GM12878 (cell line): Measurements from ENCODE around the gene SLMAP. TPM values are rescaled to one million over a fixed set of nuclear protein-coding genes. Genes with fewer than 3 reads are reported as not detected.
A peak's percentile ranks its signal among the peaks of the same experiment; 100 is the strongest.

ENCODE experiments used
- ATAC-seq: fragments of 200-7000 bp; cut with Tn5 transposase; 3 replicates; pipeline ENCODE4 v1.9.1; 2020; ENCODE audit warnings: mild to moderate bottlenecking, moderate library complexity
- BruUV-seq: library from RNA; stranded (reverse); fragments of 400-500 nt; replicated peaks from 2 replicates; lab custom pipeline; 2021; lab: Mats Ljungman, UMichigan
- CTCF ChIA-PET: fragments of 300-600 bp; sonication (Branson Sonifier 250); formaldehyde crosslinking; extraction: SDS; loops from one replicate; lab custom pipeline; 2021; ENCODE audit warnings: inconsistent platforms; lab: Yijun Ruan, JAX
- POLR2A ChIA-PET: fragments of 350-600 bp; formaldehyde crosslinking; extraction: SDS; loops from one replicate; lab custom pipeline; 2021; ENCODE audit warnings: inconsistent platforms; lab: Charles Lee
- RAD21 ChIA-PET: fragments of 300-600 bp; sonication (Branson Sonifier 250); formaldehyde crosslinking; loops from one replicate; lab custom pipeline; 2023; ENCODE audit warnings: antibody characterized with exemption; ENCODE audit not compliant: unreplicated experiment; lab: Charles Lee
- SMC1A ChIA-PET: fragments of 300-600 bp; sonication (Branson Sonifier 250); formaldehyde crosslinking; loops from one replicate; lab custom pipeline; 2023; ENCODE audit not compliant: unreplicated experiment, uncharacterized antibody; lab: Charles Lee
- DNase-seq: peaks from one replicate; pipeline ENCODE4 v3.0.0-alpha.2; 2011; ENCODE audit warnings: low read depth, low spot score
- FAIRE-seq: peaks from 3 replicates; lab custom pipeline; 2011; peaks lifted over from hg19 to GRCh38; lab: Jason Lieb, UNC
- H2AFZ ChIP-seq: 2 replicates; pipeline ENCODE4 v1.6.0; 2011; ENCODE audit warnings: low read depth, low read length, control low read depth; ENCODE audit not compliant: control insufficient read depth
- H3K27ac ChIP-seq: 2 replicates; pipeline ENCODE4 v1.5.1; 2011; ENCODE audit warnings: control low read depth; ENCODE audit not compliant: control insufficient read depth, insufficient read depth
- H3K27me3 ChIP-seq, 2 experiments: replicated peaks in 1 of 2; 2 replicates each; pipeline versions ENCODE4 v1.6.0 to v1.6.1; 2011; ENCODE audit warnings: low read length in 1 of 2; ENCODE audit not compliant: control insufficient read depth in 2 of 2, insufficient read depth in 2 of 2
- H3K36me3 ChIP-seq, 2 experiments: 2 replicates each; pipeline ENCODE4 v1.5.1; 2011; ENCODE audit warnings: low read length in 1 of 2; ENCODE audit not compliant: control insufficient read depth in 2 of 2, insufficient read depth in 2 of 2
- H3K4me1 ChIP-seq: 2 replicates; pipeline ENCODE4 v1.6.1; 2011; ENCODE audit warnings: mild to moderate bottlenecking, low read length, moderate library complexity, mixed read lengths; ENCODE audit not compliant: control insufficient read depth, insufficient read depth
- H3K4me2 ChIP-seq: 2 replicates; pipeline ENCODE4 v1.6.0; 2011; ENCODE audit warnings: control low read depth; ENCODE audit not compliant: control insufficient read depth, insufficient read depth
- H3K4me3 ChIP-seq: fragments of 200-600 bp; sonication (generic); 2 replicates; pipeline ENCODE4 v1.5.1; 2016
- H3K79me2 ChIP-seq: 2 replicates; pipeline ENCODE4 v1.6.0; 2011; ENCODE audit warnings: low read length; ENCODE audit not compliant: control insufficient read depth, insufficient read depth
- H3K9ac ChIP-seq: 2 replicates; pipeline ENCODE4 v1.8.0; 2011; ENCODE audit warnings: low read length, control low read depth, mixed read lengths; ENCODE audit not compliant: control insufficient read depth, insufficient read depth
- H3K9me3 ChIP-seq: replicated peaks from 3 replicates; pipeline ENCODE4 v1.5.1; 2011; ENCODE audit warnings: mild to moderate bottlenecking, low read length; ENCODE audit not compliant: control insufficient read depth, insufficient read depth
- H4K20me1 ChIP-seq: 2 replicates; pipeline ENCODE4 v1.6.0; 2011; ENCODE audit not compliant: control insufficient read depth, insufficient read depth
- MEF2A ChIP-seq: IDR thresholded peaks from 2 replicates; pipeline ENCODE4 v1.6.1; 2011; ENCODE audit warnings: low read depth, mild to moderate bottlenecking, low read length, moderate library complexity; ENCODE audit not compliant: insufficient read depth
- NR2C1 ChIP-seq: fragments of 450-650 bp; IDR thresholded peaks from 2 replicates; pipeline ENCODE4 v1.6.1; 2017; ENCODE audit warnings: antibody characterized with exemption, mild to moderate bottlenecking, moderate library complexity
- NR2F1 ChIP-seq: fragments of 450-650 bp; conservative IDR thresholded peaks from 2 replicates; pipeline ENCODE4 v1.6.1; 2017; ENCODE audit warnings: mild to moderate bottlenecking
- RAD21 ChIP-seq: IDR thresholded peaks from 2 replicates; pipeline ENCODE4 v1.6.1; 2011; ENCODE audit warnings: mild to moderate bottlenecking, low read depth, low read length, moderate library complexity; ENCODE audit not compliant: insufficient read depth
- SMC3 ChIP-seq: IDR thresholded peaks from 2 replicates; pipeline ENCODE4 v1.6.1; 2011; ENCODE audit warnings: low read length, improper control_type of control experiment, borderline replicate concordance
- WGBS: methylation state at CpG from one replicate; pipeline ENCODE4 v1.1.6; 2016; ENCODE audit warnings: low lambda C conversion rate; ENCODE audit not compliant: insufficient replicate concordance, insufficient coverage; ENCODE audit errors: missing lambda C conversion rate; 5-methylcytosine and 5-hydroxymethylcytosine counted together
- in situ Hi-C: fragments of 300-500 bp; cut with MboI; formaldehyde crosslinking; loops from 9 replicates; pipeline ENCODE4 v1.14.3; 2018; ENCODE audit warnings: mixed read lengths
- intact Hi-C: fragments of 100-400 bp; cut with micrococcal nuclease; formaldehyde crosslinking; loops from one replicate; pipeline ENCODE4 v1.14.2; 2022; ENCODE audit not compliant: unreplicated experiment
- polyA plus RNA-seq, 11 experiments: library from polyadenylated mRNA; depleted of rRNA in 4 of 11; unstranded in 6 of 11; stranded (reverse) in 5 of 11; fragments of >200 nt; fragmentation: Nextera tagmentation in 4 of 11; fragmentation: Illumina TruSeq in 1 of 11; extraction: Ambion mirVana in 4 of 11; extraction: Trizol in 1 of 11; gene quantifications; 1 replicate in 1 of 11; 2 replicates in 10 of 11; pipeline versions ENCODE4 v1.2.1 to v1.2.3, GENCODE V29; 2011 to 2016; ENCODE audit warnings: inconsistent platforms in 2 of 11, missing spikeins in 2 of 11, low read depth in 1 of 11
- total RNA-seq, 4 experiments: library from RNA; depleted of rRNA in 3 of 4; stranded (reverse); fragments of >200 nt in 3 of 4; fragmentation: Illumina TruSeq in 1 of 4; extraction: Trizol in 1 of 4; gene quantifications; 2 replicates each; pipeline versions ENCODE4 v1.2.1 to v1.2.3, GENCODE V29; 2013 to 2021
- TF ChIP-seq, protein P1 (sequence below): IDR thresholded peaks from 2 replicates; pipeline ENCODE4 v1.6.1; 2012; ENCODE audit warnings: improper control_type of control experiment, low read depth, low read length; ENCODE audit not compliant: insufficient replicate concordance
- TF ChIP-seq, protein P2 (sequence below), 3 experiments: IDR thresholded peaks in 2 of 3; conservative IDR thresholded peaks in 1 of 3; 2 replicates each; pipeline ENCODE4 v1.5.1; 2011; ENCODE audit warnings: low read depth in 3 of 3, low read length in 3 of 3, mild to moderate bottlenecking in 3 of 3, control low read depth in 2 of 3, moderate library complexity in 2 of 3, inconsistent platforms in 1 of 3, mixed read lengths in 1 of 3; ENCODE audit not compliant: control insufficient read depth in 2 of 3, insufficient read depth in 1 of 3; ENCODE audit errors: extremely low read depth in 1 of 3

The SLMAP gene
- total and polyA plus RNA-seq, 10 of the 15 experiments (the other 5 are each of a cell fraction or from before 2014, with no cell fraction given), result 8.3 to 43.8 (median 26.4) TPM

DNA sequence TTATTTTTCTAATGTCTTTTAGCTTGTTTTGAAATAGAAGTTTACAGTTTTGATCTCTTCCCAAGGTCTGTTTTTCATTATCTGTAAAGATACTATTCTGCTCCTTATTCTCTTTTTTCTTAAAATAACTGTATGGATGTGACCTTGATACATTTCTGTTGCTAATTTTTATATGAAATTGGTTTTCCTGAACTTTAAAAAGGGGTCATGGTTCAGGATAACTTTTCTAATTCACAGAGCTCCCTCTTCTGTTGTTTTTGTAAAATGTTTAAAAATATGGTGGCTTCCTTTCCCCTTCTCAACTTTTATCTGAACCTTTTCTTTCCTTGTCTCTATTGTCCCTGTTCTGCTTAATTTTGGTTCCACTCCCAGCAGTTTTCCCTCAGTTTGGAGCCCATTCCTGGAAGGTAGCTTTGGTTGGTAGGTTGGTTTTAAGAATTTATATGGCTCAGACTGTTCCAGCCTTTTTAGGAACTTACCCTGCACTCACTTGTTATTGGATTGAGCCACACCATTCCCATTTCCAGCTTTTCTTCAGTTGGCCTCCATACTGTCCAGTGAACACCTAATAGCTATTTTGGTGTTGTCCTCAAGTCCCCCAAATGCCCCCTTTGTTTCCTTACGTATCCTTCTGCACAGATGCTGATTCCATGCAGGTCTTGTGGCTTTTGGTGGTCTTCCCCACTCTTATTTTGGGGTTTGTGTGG lies 70.3 kb downstream of the SLMAP start:
- no peak for FAIRE-seq
- no peaks in the 10 kb centered on the region for H4K20me1 ChIP-seq
- no peak for ATAC-seq
- ChIA-PET RAD21 (interaction anchor here (0.7 to 3.1 kb wide), 26 partner anchors 8 to 724 kb away, joined by 3 to 35 read pairs (median 4); partner anchors contain the start of genes ARF4, PDE12 and SLMAP), POLR2A (interaction anchor here (0.9 to 1.4 kb wide), 3 partner anchors 17 to 271 kb away, joined by 3 to 5 read pairs (median 4); partner anchors contain the start of gene ARF4), CTCF (interaction anchor here (0.6 to 4.3 kb wide), 47 partner anchors 10 to 731 kb away, joined by 3 to 63 read pairs (median 4); partner anchors contain the start of genes PDE12 and SLMAP), SMC1A (interaction anchor here (0.6 to 3.7 kb wide), 39 partner anchors 8 to 737 kb away, joined by 3 to 25 read pairs (median 4); partner anchors contain the start of genes ARF4 and SLMAP)
- H2AFZ ChIP-seq, result no peak overlapping the region
- 79% methylated on average over 1 of the region's 1 CpG for WGBS
- BruUV-seq, result no TSS peak
- H3K36me3 ChIP-seq, result peaks cover 0 to 3% of the 10 kb centered on the region in 2 experiments; a peak in 2 of 4 replicates
- no peak overlapping the region for H3K4me3 ChIP-seq
- DNase-seq, result no peak
- peaks cover 8% of the 10 kb centered on the region for H3K79me2 ChIP-seq
- no peak overlapping the region for H3K27ac ChIP-seq
- H3K4me1 ChIP-seq, result no peaks in the 10 kb centered on the region; the same call in 1 of the 2 replicates
- in situ Hi-C loops, result no loop called here
- no peak overlapping the region for H3K4me2 ChIP-seq
- H3K9me3 ChIP-seq, result no peaks in the 10 kb centered on the region
- TF ChIP-seq NR2F1, result peak; percentile 31; the same call in 1 of the 2 replicates
- TF ChIP-seq, protein P1, sequence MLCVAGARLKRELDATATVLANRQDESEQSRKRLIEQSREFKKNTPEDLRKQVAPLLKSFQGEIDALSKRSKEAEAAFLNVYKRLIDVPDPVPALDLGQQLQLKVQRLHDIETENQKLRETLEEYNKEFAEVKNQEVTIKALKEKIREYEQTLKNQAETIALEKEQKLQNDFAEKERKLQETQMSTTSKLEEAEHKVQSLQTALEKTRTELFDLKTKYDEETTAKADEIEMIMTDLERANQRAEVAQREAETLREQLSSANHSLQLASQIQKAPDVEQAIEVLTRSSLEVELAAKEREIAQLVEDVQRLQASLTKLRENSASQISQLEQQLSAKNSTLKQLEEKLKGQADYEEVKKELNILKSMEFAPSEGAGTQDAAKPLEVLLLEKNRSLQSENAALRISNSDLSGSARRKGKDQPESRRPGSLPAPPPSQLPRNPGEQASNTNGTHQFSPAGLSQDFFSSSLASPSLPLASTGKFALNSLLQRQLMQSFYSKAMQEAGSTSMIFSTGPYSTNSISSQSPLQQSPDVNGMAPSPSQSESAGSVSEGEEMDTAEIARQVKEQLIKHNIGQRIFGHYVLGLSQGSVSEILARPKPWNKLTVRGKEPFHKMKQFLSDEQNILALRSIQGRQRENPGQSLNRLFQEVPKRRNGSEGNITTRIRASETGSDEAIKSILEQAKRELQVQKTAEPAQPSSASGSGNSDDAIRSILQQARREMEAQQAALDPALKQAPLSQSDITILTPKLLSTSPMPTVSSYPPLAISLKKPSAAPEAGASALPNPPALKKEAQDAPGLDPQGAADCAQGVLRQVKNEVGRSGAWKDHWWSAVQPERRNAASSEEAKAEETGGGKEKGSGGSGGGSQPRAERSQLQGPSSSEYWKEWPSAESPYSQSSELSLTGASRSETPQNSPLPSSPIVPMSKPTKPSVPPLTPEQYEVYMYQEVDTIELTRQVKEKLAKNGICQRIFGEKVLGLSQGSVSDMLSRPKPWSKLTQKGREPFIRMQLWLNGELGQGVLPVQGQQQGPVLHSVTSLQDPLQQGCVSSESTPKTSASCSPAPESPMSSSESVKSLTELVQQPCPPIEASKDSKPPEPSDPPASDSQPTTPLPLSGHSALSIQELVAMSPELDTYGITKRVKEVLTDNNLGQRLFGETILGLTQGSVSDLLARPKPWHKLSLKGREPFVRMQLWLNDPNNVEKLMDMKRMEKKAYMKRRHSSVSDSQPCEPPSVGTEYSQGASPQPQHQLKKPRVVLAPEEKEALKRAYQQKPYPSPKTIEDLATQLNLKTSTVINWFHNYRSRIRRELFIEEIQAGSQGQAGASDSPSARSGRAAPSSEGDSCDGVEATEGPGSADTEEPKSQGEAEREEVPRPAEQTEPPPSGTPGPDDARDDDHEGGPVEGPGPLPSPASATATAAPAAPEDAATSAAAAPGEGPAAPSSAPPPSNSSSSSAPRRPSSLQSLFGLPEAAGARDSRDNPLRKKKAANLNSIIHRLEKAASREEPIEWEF, result no peak
- peak; percentile 38; the same call in 1 of the 2 replicates for TF ChIP-seq SMC3
- TF ChIP-seq NR2C1, result 0 out of 2 replicates have a peak, but pooled peaks have one; percentile 10
- peak; percentile 63 for TF ChIP-seq RAD21
- TF ChIP-seq MEF2A, result no peak
- TF ChIP-seq, protein P2, sequence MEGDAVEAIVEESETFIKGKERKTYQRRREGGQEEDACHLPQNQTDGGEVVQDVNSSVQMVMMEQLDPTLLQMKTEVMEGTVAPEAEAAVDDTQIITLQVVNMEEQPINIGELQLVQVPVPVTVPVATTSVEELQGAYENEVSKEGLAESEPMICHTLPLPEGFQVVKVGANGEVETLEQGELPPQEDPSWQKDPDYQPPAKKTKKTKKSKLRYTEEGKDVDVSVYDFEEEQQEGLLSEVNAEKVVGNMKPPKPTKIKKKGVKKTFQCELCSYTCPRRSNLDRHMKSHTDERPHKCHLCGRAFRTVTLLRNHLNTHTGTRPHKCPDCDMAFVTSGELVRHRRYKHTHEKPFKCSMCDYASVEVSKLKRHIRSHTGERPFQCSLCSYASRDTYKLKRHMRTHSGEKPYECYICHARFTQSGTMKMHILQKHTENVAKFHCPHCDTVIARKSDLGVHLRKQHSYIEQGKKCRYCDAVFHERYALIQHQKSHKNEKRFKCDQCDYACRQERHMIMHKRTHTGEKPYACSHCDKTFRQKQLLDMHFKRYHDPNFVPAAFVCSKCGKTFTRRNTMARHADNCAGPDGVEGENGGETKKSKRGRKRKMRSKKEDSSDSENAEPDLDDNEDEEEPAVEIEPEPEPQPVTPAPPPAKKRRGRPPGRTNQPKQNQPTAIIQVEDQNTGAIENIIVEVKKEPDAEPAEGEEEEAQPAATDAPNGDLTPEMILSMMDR (IDR thresholded peaks at IDR 0.05 in 2 of 3, conservative IDR thresholded peaks at IDR 0.05 in 1 of 3; ENCODE audit: control insufficient read depth in 2 of 3, extremely low read depth in 1 of 3, insufficient read depth in 1 of 3, low read depth in 3 of 3, low read length in 3 of 3), result peak in 1 of 3 experiments; percentile 45; a peak in 2 of 6 replicates
- TF ChIP-seq, all 136 proteins: peak for 5
- no peak overlapping the region for H3K9ac ChIP-seq
- H3K27me3 ChIP-seq, result no peaks in the 10 kb centered on the region
- intact Hi-C loops, result loop anchor here (5.0 to 10.0 kb wide), 2 partner anchors 69 to 182 kb away; partner anchors contain the start of gene SLMAP
